Endothelial cell of umbilical vein (primary cell): ENCODE measurements around the gene HOXA1. TPM values are rescaled to one million over a fixed set of nuclear protein-coding genes. Genes with fewer than 3 reads are reported as not detected.
A peak's percentile ranks its signal among the peaks of the same experiment; 100 is the strongest.

ENCODE experiments used
- BruUV-seq: library from RNA; stranded (reverse); fragments of 400-500 nt; replicated peaks from 2 replicates; lab custom pipeline; 2021; lab: Mats Ljungman, UMichigan
- CTCF ChIA-PET: fragments of 300-600, 350-600 bp; sonication (Branson Sonifier 250); formaldehyde crosslinking; loops from one replicate; lab custom pipeline; 2021; ENCODE audit warnings: antibody characterized with exemption, inconsistent platforms; lab: Charles Lee
- POLR2A ChIA-PET: fragments of 300-600, 350-600 bp; sonication (Branson Sonifier 250); formaldehyde crosslinking; loops from one replicate; lab custom pipeline; 2021; ENCODE audit warnings: antibody characterized with exemption, inconsistent platforms; lab: Charles Lee
- DNase-seq: peaks from one replicate; pipeline ENCODE4 v3.0.0-alpha.2; 2011; ENCODE audit warnings: low read depth, low spot score
- FAIRE-seq: peaks from 2 replicates; lab custom pipeline; 2011; peaks lifted over from hg19 to GRCh38; lab: Jason Lieb, UNC
- H2AFZ ChIP-seq: 2 replicates; pipeline ENCODE4 v1.6.0; 2012; ENCODE audit warnings: low read depth, low read length, control low read depth, inconsistent platforms
- H3K27ac ChIP-seq: 2 replicates; pipeline ENCODE4 v1.5.1; 2011; ENCODE audit warnings: low read depth, mild to moderate bottlenecking, control low read depth, low read length, moderate library complexity; ENCODE audit not compliant: insufficient read depth
- H3K27me3 ChIP-seq, 2 experiments: 2 replicates each; pipeline versions ENCODE4 v1.6.0 to v1.6.1; 2011; ENCODE audit warnings: low read length in 2 of 2, mixed read lengths in 1 of 2; ENCODE audit not compliant: control insufficient read depth in 2 of 2, insufficient read depth in 2 of 2
- H3K36me3 ChIP-seq, 2 experiments: 2 replicates in 1 of 2; 3 replicates in 1 of 2; pipeline ENCODE4 v1.5.1; 2011; ENCODE audit warnings: low read length in 2 of 2, mild to moderate bottlenecking in 1 of 2, moderate library complexity in 1 of 2; ENCODE audit not compliant: control insufficient read depth in 2 of 2, insufficient read depth in 2 of 2; ENCODE audit errors: extremely low read depth in 1 of 2
- H3K4me1 ChIP-seq: 3 replicates; pipeline ENCODE4 v1.5.1; 2011; ENCODE audit warnings: mild to moderate bottlenecking, low read length; ENCODE audit not compliant: control insufficient read depth, insufficient read depth; ENCODE audit errors: extremely low read depth
- H3K4me2 ChIP-seq: 2 replicates; pipeline ENCODE4 v1.6.1; 2011; ENCODE audit warnings: low read length, control low read depth, mixed read lengths; ENCODE audit not compliant: insufficient read depth
- H3K4me3 ChIP-seq, 3 experiments: fragments of 200-600 bp in 1 of 3; sonication (generic), shearing (Covaris generic) in 1 of 3; replicated peaks in 1 of 3; 2 replicates each; pipeline ENCODE4 v1.5.1; 2011 to 2016; ENCODE audit warnings: control low read depth in 3 of 3, low read length in 3 of 3, mild to moderate bottlenecking in 2 of 3, inconsistent platforms in 1 of 3, low read depth in 1 of 3, moderate library complexity in 1 of 3; ENCODE audit not compliant: insufficient read depth in 1 of 3
- H3K79me2 ChIP-seq: 2 replicates; pipeline ENCODE4 v1.6.0; 2012; ENCODE audit warnings: low read length, inconsistent platforms; ENCODE audit not compliant: control insufficient read depth, insufficient read depth
- H3K9ac ChIP-seq: replicated peaks from 2 replicates; pipeline ENCODE3; 2011; ENCODE audit warnings: low read length, control low read depth; ENCODE audit not compliant: insufficient read depth; ENCODE audit errors: extremely low read depth
- H3K9me1 ChIP-seq: replicated peaks from 3 replicates; pipeline ENCODE4 v1.6.0; 2011; ENCODE audit warnings: mild to moderate bottlenecking, low read length; ENCODE audit not compliant: control insufficient read depth, insufficient read depth; ENCODE audit errors: extremely low read depth
- H3K9me3 ChIP-seq: replicated peaks from 2 replicates; pipeline ENCODE4 v1.5.1; 2012; ENCODE audit warnings: low read length, inconsistent platforms; ENCODE audit not compliant: control insufficient read depth, insufficient read depth
- H4K20me1 ChIP-seq: replicated peaks from 2 replicates; pipeline ENCODE3; 2011; ENCODE audit warnings: mild to moderate bottlenecking, low read length; ENCODE audit not compliant: control insufficient read depth, insufficient read depth; ENCODE audit errors: extremely low read depth
- FOS ChIP-seq: IDR thresholded peaks from 2 replicates; pipeline ENCODE4 v1.6.1; 2011; ENCODE audit warnings: mild to moderate bottlenecking, low read length, moderate library complexity, borderline replicate concordance; ENCODE audit not compliant: insufficient read depth
- GATA2 ChIP-seq: IDR thresholded peaks from 2 replicates; pipeline ENCODE4 v1.7.0; 2011; ENCODE audit warnings: low read depth, mild to moderate bottlenecking, moderate library complexity, mixed read lengths, low read length; ENCODE audit not compliant: insufficient read length, insufficient read depth
- JUN ChIP-seq: IDR thresholded peaks from 2 replicates; pipeline ENCODE4 v1.6.1; 2011; ENCODE audit warnings: borderline replicate concordance, low read depth; ENCODE audit not compliant: insufficient read length, insufficient read depth
- dilution Hi-C: fragments of 300-500 bp; cut with MboI; formaldehyde crosslinking; loops from one replicate; pipeline ENCODE4 v1.15.0; 2019; ENCODE audit warnings: low sequenced_read_pairs; ENCODE audit not compliant: extremely low pct_ligation_motif_present
- intact Hi-C: fragments of 100-400 bp; cut with micrococcal nuclease; formaldehyde crosslinking; loops from one replicate; pipeline ENCODE4 v1.10.0; 2022
- polyA plus RNA-seq, 4 experiments: library from polyadenylated mRNA; depleted of rRNA in 3 of 4; stranded (reverse) in 3 of 4; unstranded in 1 of 4; fragments of >200 nt; gene quantifications; 2 replicates each; pipeline versions ENCODE4 v1.2.1 to v1.2.3, GENCODE V29; 2011 to 2012; ENCODE audit warnings: missing spikeins in 1 of 4
- total RNA-seq: library from RNA; stranded (reverse); gene quantifications from 2 replicates; pipeline ENCODE4 v1.2.3, GENCODE V29; 2021
- TF ChIP-seq, protein P1 (sequence below), 2 donors: IDR thresholded peaks; 1 replicate in 1 of 2; 2 replicates in 1 of 2; pipeline ENCODE4 v1.5.1; 2011; ENCODE audit warnings: low read length in 2 of 2, mild to moderate bottlenecking in 2 of 2, moderate library complexity in 2 of 2, control low read depth in 1 of 2, inconsistent platforms in 1 of 2, low read depth in 1 of 2; ENCODE audit not compliant: insufficient read depth in 1 of 2; ENCODE audit errors: extremely low read depth in 1 of 2

Gene HOXA1
- total and polyA plus RNA-seq, 2 donors (not counting 3 experiments of a cell fraction or from before 2014, with no cell fraction given), result 1.2 to 2.4 TPM

DNA sequence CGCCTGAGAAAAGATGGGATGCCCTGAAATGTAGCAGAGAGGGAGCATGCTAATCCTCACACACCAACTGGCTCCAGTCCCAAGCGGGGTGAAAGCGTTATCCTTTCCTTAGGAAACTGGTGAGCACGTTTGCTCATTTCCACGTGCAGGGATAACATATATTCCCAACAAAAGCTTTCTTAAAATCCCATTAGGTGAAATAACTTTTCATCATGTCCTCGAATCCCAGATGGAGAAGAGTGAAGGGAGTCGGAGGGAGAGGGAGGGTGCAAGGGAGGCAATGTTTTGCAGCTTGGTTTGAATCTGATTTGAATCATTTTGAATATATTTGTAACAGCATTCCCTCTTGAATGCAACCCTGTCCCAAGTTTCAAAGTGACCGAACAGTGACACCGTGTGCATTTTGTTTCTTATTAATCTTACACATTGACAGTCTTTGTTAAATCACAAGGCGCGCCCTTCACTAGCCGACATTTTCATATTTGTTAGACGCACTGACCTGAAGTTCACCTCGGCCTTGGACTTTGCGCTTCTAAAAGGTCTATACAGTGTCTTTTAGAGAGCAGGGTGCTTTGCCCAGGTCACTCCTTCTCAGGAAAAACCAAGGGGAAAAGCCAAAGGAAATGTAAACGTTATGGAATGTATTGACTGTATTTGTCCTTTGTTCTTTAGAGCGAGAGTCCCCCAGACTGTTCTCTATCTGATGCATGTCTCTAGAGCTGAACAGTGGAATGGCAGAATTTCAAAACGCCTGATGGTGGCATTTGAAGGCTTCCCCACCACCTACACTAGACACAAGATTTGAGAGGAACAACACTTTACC lies 37.8 kb upstream of the HOXA1 start:
- Histone ChIP-seq H3K4me3 (peak overlapping the region in 1 of 3 experiments; percentile 14), H3K36me3 (peaks cover 0 to 6% of the 10 kb centered on the region in 2 experiments), H3K4me2 (peak overlapping the region; percentile 61), H3K4me1 (peaks cover 84% of the 10 kb centered on the region), H3K9ac (peak overlapping the region; percentile 70), H3K27me3 (no peaks in the 10 kb centered on the region), H2AFZ (no peak overlapping the region), H3K27ac (peak overlapping the region; percentile 82), H3K9me1 (no peaks in the 10 kb centered on the region), H4K20me1 (no peaks in the 10 kb centered on the region), H3K9me3 (no peaks in the 10 kb centered on the region), H3K79me2 (peaks cover 77% of the 10 kb centered on the region)
- dilution Hi-C loops (no loop called here), intact Hi-C loops (no loop called here)
- ChIA-PET POLR2A (no interaction called here), CTCF (interaction anchor here (1.1 to 1.3 kb wide), 2 partner anchors 28 to 37 kb away, joined by 3 read pairs; no protein-coding TSS in a partner anchor)
- FAIRE-seq (peak; percentile 75), DNase-seq (no peak)
- no TSS peak for BruUV-seq
- TF ChIP-seq GATA2 (peak; percentile 5), FOS (no peak)

DNA sequence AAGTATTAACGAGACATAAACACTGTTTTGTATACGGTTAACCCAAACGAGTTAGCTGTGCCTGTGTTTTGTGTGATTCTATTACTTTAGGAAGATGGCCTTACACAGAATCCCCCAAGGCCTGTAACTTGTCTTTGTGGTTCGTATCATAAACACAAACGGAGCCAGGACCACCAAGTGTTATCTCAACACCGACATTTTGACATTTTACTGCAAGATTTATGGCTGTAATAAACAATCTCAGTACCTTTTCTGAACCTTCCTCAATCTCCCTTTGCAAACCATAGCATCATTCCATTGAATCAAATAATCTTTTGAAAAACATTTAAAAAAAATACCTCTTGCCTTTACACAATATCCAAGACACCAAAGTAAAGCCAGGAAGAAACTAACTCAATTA lies 37.2 kb upstream of the HOXA1 start:
- POLR2A ChIA-PET, result no interaction called here
- CTCF ChIA-PET, result interaction anchor here (1.3 to 2.4 kb wide), 2 partner anchors 36 to 279 kb away, joined by 3 to 16 read pairs; no protein-coding TSS in a partner anchor
- FAIRE-seq (no peak), DNase-seq (no peak)
- Histone ChIP-seq H3K9ac (peak overlapping the region; percentile 70), H3K4me3 (no peak overlapping the region), H3K27me3 (no peaks in the 10 kb centered on the region), H3K36me3 (peaks cover 0 to 8% of the 10 kb centered on the region in 2 experiments), H3K79me2 (peaks cover 76% of the 10 kb centered on the region), H2AFZ (no peak overlapping the region), H3K4me1 (peaks cover 78% of the 10 kb centered on the region), H4K20me1 (no peaks in the 10 kb centered on the region), H3K9me3 (no peaks in the 10 kb centered on the region), H3K4me2 (peak overlapping the region; percentile 61), H3K9me1 (no peaks in the 10 kb centered on the region), H3K27ac (peak overlapping the region; percentile 82)
- intact Hi-C loops, result no loop called here
- no TSS peak for BruUV-seq
- dilution Hi-C loops, result no loop called here
- TF ChIP-seq GATA2 (no peak), JUN (no peak)
- TF ChIP-seq, protein P1, sequence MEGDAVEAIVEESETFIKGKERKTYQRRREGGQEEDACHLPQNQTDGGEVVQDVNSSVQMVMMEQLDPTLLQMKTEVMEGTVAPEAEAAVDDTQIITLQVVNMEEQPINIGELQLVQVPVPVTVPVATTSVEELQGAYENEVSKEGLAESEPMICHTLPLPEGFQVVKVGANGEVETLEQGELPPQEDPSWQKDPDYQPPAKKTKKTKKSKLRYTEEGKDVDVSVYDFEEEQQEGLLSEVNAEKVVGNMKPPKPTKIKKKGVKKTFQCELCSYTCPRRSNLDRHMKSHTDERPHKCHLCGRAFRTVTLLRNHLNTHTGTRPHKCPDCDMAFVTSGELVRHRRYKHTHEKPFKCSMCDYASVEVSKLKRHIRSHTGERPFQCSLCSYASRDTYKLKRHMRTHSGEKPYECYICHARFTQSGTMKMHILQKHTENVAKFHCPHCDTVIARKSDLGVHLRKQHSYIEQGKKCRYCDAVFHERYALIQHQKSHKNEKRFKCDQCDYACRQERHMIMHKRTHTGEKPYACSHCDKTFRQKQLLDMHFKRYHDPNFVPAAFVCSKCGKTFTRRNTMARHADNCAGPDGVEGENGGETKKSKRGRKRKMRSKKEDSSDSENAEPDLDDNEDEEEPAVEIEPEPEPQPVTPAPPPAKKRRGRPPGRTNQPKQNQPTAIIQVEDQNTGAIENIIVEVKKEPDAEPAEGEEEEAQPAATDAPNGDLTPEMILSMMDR (IDR thresholded peaks at IDR 0.05; ENCODE audit: extremely low read depth in 1 of 2, insufficient read depth in 1 of 2, low read depth in 1 of 2, low read length in 2 of 2), result no peak
